Breast epithelium (tissue), 4 donors: Measurements from ENCODE around the gene DNM1. TPM values are rescaled to one million over a fixed set of nuclear protein-coding genes. Genes with fewer than 3 reads are reported as not detected.

Source experiments
- DNase-seq, 2 donors: peaks; one replicate each; pipeline ENCODE4 v3.0.0-alpha.2; 2019; ENCODE audit warnings: low spot score in 2 of 2
- H3K27ac ChIP-seq, 2 donors: fragments of 200-600 bp; sonication (generic) in 1 of 2; one replicate each; pipeline ENCODE4 v1.5.1; 2016 to 2019; ENCODE audit warnings: mild to moderate bottlenecking in 1 of 2
- H3K27me3 ChIP-seq, 2 donors: fragments of 200-600 bp; sonication (generic) in 1 of 2; one replicate each; pipeline versions ENCODE4 v1.5.1 to v1.6.0; 2017 to 2019; ENCODE audit warnings: control low read depth in 1 of 2, mild to moderate bottlenecking in 1 of 2
- H3K36me3 ChIP-seq: fragments of 200-600 bp; one replicate; pipeline ENCODE4 v1.5.1; 2019
- H3K4me1 ChIP-seq, 2 donors: fragments of 200-600 bp; sonication (generic); one replicate each; pipeline ENCODE4 v1.5.1; 2016 to 2019; ENCODE audit warnings: control low read depth in 1 of 2
- H3K4me3 ChIP-seq, 3 donors: fragments of 200-600 bp; sonication (generic); 1 replicate in 2 of 3; 2 replicates in 1 of 3; pipeline ENCODE4 v1.5.1; 2016 to 2019; ENCODE audit warnings: mild to moderate bottlenecking in 3 of 3, moderate library complexity in 2 of 3
- H3K9me3 ChIP-seq, 2 donors: fragments of 200-600 bp; sonication (generic) in 1 of 2; one replicate each; pipeline ENCODE4 v1.5.1; 2016 to 2019; ENCODE audit warnings: control low read depth in 1 of 2
- POLR2A ChIP-seq: fragments of 450-650 bp; IDR thresholded peaks from one replicate; pipeline ENCODE4 v1.6.1; 2016; ENCODE audit warnings: antibody characterized with exemption, mild to moderate bottlenecking, moderate library complexity
- POLR2AphosphoS5 ChIP-seq, 3 donors: sonication (generic); formaldehyde crosslinking; IDR thresholded peaks; one replicate each; pipeline ENCODE4 v1.6.1; 2017; ENCODE audit warnings: antibody characterized with exemption in 3 of 3
- intact Hi-C: fragments of 100-400 bp; cut with DNase I; formaldehyde crosslinking; loops from one replicate; pipeline ENCODE4 v1.15.1; 2023; ENCODE audit warnings: low total_unique reads
- total RNA-seq, 3 donors: library from RNA; depleted of rRNA; stranded (reverse); fragments of >200 nt; gene quantifications; one replicate each; pipeline ENCODE4 v1.1.0, GENCODE V29; 2016
- TF ChIP-seq, protein P1 (sequence below), 3 donors: fragments of 450-650 bp; IDR thresholded peaks; one replicate each; pipeline ENCODE4 v1.5.1; 2016 to 2017; ENCODE audit warnings: antibody characterized with exemption in 3 of 3, mild to moderate bottlenecking in 3 of 3, moderate library complexity in 3 of 3

Gene DNM1
- total RNA-seq, 3 donors from 2014 or later, result 11.3 to 36.0 (median 12.5) TPM

DNA sequence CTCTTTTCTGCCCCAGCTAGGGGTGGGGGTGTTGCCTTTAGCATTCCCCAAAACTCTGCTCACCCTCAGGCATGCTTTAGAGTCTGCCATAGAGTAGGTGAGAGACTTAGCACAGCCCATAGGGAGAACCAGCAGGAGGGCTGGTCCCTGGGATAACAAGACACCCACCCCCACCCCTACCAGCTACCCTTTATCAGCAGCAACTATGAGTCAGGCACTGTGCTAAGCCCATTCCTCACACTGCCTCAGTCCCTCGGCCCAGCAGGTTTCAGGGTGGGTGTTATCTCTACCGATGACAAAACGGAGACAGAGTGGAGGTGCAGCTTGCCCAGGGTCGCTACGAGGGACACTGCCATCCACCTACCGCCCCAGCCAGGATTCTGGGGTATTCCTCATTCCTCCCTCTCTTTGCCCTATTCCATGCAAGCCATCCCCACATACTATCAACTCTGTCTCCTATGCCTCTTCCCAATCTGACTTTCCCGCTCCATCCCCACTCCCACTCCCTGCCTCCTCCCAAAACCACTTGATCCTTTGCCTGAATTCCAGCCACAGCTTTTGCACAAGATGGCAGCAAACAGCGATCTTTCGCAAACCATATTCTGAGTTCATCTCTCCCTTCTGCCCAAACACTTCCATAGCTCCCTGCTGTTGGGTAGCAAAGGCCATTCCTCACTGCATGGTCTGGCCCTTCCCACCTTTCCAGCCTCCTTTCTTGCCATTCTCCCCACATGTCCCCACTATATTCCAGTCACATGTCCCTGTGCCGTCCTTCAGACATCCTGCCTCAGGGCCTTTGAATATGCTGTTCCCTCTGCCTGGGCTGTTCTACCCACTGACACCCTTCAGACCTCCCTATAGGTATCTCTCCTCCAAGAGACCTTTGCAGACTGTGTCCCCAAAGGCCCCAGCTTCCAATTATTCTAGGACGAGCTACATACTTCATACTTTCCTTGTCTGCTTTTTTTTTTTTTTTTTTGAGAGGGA is 16.9 kb upstream of the DNM1 start:
- Histone ChIP-seq H3K27me3 (no peaks in the 10 kb centered on the region), H3K27ac (no peak overlapping the region), H3K9me3 (no peaks in the 10 kb centered on the region), H3K4me1 (peaks cover 3 to 9% of the 10 kb centered on the region in 2 donors), H3K36me3 (no peaks in the 10 kb centered on the region), H3K4me3 (no peak overlapping the region)
- TF ChIP-seq, protein P1, sequence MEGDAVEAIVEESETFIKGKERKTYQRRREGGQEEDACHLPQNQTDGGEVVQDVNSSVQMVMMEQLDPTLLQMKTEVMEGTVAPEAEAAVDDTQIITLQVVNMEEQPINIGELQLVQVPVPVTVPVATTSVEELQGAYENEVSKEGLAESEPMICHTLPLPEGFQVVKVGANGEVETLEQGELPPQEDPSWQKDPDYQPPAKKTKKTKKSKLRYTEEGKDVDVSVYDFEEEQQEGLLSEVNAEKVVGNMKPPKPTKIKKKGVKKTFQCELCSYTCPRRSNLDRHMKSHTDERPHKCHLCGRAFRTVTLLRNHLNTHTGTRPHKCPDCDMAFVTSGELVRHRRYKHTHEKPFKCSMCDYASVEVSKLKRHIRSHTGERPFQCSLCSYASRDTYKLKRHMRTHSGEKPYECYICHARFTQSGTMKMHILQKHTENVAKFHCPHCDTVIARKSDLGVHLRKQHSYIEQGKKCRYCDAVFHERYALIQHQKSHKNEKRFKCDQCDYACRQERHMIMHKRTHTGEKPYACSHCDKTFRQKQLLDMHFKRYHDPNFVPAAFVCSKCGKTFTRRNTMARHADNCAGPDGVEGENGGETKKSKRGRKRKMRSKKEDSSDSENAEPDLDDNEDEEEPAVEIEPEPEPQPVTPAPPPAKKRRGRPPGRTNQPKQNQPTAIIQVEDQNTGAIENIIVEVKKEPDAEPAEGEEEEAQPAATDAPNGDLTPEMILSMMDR (IDR thresholded peaks at IDR 0.05), result no peak
- no peak for TF ChIP-seq POLR2AphosphoS5 (IDR thresholded peaks at IDR 0.05)
- TF ChIP-seq POLR2A, result no peak
- no peak for DNase-seq
- intact Hi-C loops, result no loop called here

DNA sequence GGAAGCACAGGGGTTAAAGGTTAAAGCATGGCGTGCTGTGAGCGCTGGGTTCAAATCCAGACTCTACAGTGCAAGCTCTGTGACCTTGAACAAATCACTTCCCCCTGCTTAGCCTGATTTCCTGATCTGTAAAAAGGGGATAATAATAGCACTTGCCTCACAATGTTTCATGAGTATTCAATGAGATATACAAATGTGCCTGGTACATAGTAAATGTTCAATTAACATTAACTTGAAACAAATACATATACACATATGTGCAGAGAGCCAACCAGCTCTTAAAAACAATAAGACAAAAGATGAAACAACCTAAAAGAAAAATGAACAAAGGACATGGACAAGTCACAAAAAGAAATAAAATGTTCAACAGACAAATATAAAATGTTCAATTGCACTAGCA is 15.8 kb upstream of the DNM1 start:
- Histone ChIP-seq H3K27ac (no peak overlapping the region), H3K36me3 (no peaks in the 10 kb centered on the region), H3K4me1 (peaks cover 3 to 9% of the 10 kb centered on the region in 2 donors), H3K4me3 (no peak overlapping the region), H3K9me3 (no peaks in the 10 kb centered on the region), H3K27me3 (no peaks in the 10 kb centered on the region)
- TF ChIP-seq POLR2AphosphoS5 (IDR thresholded peaks at IDR 0.05) (no peak), POLR2A (no peak)
- TF ChIP-seq, protein P1 (IDR thresholded peaks at IDR 0.05), result no peak
- intact Hi-C loops, result no loop called here
- no peak for DNase-seq

DNA sequence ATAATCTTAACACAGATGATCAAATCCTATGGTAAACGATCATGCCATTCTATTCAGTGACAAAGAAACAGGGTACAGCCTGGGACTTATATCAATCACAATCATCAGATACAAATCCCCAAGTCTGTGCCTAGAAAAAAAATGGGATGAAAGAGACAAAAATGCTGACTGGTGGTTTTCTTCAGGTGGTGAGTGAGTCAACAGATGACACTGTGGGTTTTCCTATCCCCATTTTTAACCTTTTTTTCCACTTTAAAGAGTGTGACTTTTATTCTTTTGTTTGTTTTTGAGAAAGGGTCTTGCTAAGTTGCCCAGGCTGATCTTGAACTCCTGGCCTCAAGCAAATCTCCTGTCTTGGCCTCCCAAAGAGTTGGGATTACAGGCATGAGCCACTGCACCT is 15.0 kb upstream of the DNM1 start:
- Histone ChIP-seq H3K4me1 (peaks cover 3 to 9% of the 10 kb centered on the region in 2 donors), H3K9me3 (no peaks in the 10 kb centered on the region), H3K36me3 (no peaks in the 10 kb centered on the region), H3K4me3 (no peak overlapping the region), H3K27me3 (no peaks in the 10 kb centered on the region), H3K27ac (no peak overlapping the region)
- intact Hi-C loops, result no loop called here
- TF ChIP-seq POLR2A (no peak), POLR2AphosphoS5 (IDR thresholded peaks at IDR 0.05) (no peak)
- TF ChIP-seq, protein P1 (IDR thresholded peaks at IDR 0.05), result no peak
- DNase-seq, result no peak

DNA sequence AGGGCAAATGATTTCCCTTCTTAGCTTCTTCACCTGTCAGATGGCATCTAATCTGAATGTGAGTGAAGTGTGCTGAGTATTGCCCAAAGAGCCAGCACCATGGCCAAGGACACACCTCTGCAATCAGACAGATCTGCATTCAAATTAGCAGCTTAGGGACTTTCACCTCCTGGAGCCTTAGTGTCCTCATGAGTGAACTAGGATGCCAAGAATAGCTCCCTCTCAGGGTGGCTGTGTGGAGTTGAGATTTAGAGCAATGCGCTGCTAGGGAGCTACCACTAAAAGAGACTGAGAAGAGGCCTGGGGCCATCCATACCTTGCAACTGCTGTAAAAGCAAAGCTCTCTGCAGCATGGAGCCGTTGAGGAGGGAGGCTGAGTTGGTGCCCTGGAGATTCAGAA is 13.2 kb upstream of the DNM1 start:
- Histone ChIP-seq H3K4me1 (peaks cover 3 to 14% of the 10 kb centered on the region in 2 donors), H3K36me3 (no peaks in the 10 kb centered on the region), H3K4me3 (peak overlapping the region in 2 of 3 donors; percentile 86 to 99), H3K27ac (no peak overlapping the region), H3K27me3 (no peaks in the 10 kb centered on the region), H3K9me3 (no peaks in the 10 kb centered on the region)
- no peak for DNase-seq
- TF ChIP-seq, protein P1 (IDR thresholded peaks at IDR 0.05), result no peak
- TF ChIP-seq POLR2A, result no peak
- TF ChIP-seq POLR2AphosphoS5 (IDR thresholded peaks at IDR 0.05), result no peak
- intact Hi-C loops, result no loop called here
